ENCODE results near the gene SP6.

SP6 gene

DNA sequence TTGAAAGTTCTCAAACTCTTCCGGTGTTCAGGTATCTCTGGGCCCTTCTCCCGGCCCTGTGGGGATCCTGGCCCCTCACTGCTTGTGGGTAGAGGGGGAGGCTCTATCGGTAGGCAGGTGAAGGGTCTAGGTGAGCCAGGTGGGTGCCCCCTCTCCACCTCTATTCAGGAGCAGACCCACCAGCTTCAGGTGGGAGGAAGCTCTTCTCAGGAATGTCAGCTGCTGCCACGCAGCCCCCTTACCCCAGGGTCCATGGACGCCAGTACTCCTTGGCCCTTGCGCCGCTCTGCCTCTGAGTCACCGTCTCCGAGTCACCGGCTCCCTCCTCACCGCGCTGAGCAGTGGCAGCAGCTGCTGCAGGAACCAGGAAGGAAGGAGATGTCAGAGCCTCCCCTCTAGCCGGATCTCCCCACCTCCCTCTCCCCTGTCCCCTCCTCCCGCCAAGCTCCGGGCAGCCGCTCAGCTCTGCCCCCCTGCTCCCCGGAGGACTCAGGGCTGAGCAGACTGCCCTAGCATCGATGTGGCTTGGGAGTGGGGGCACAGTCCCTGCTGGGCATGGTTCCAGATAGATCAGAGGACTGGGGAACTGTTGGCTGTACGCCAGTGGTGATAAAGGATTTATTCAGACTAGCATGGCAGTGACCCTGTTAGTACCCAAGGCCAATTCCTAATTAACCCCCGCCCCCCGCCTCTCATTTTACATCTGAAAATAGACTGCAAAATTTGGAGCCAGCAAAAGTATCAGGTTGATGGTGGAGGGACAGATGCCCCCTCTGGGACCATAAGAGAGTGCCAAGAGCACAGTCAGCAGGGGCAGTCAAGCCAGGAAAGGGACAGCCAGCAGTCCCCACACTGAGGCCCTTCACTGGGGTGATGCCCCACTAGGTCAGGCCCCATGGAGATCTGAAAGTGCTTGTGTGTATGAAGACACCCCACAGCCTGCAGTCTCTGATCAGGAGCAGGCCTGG is 29.3 kb downstream of the SP6 start, which contains the start of gene OSBPL7:
Gene OSBPL7 (minus strand): TSS at position 371 of the 968 bp plus-strand sequence. CDS start 1,516 bp downstream, outside the sequence.
- ChIA-PET POLR2A (no interaction called here), CTCF (interaction anchor here (0.8 to 2.9 kb wide), 10 partner anchors 9 to 158 kb away, joined by 3 to 20 read pairs (median 3); partner anchors contain the start of genes CDK5RAP3 and SCRN2)
- TF ChIP-seq, protein P1, sequence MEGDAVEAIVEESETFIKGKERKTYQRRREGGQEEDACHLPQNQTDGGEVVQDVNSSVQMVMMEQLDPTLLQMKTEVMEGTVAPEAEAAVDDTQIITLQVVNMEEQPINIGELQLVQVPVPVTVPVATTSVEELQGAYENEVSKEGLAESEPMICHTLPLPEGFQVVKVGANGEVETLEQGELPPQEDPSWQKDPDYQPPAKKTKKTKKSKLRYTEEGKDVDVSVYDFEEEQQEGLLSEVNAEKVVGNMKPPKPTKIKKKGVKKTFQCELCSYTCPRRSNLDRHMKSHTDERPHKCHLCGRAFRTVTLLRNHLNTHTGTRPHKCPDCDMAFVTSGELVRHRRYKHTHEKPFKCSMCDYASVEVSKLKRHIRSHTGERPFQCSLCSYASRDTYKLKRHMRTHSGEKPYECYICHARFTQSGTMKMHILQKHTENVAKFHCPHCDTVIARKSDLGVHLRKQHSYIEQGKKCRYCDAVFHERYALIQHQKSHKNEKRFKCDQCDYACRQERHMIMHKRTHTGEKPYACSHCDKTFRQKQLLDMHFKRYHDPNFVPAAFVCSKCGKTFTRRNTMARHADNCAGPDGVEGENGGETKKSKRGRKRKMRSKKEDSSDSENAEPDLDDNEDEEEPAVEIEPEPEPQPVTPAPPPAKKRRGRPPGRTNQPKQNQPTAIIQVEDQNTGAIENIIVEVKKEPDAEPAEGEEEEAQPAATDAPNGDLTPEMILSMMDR (IDR thresholded peaks at IDR 0.05; ENCODE audit: control extremely low read depth, extremely low read depth, low read depth, missing control alignments): peak; percentile 77
- DNase-seq (ENCODE audit: extremely low spot score): peak; percentile 91

DNA sequence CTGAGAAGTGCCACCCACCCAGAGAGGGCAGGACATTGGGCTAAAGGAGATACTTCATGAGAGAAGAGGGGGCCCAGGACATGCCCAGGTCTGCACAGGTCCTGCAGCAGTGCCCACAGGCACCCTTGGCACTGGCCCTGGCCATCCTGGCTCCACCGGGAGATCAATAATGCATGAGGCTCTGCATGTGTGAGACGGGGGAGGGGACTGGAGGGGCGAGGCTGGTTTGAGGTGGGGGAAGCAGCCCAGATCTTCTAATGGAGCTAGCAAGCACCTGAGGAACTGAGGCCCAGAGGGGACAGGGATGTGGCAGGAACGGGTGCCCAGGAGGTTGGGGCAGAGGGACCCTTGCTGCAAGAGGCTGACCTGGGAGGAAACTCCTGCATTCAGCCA is 29.9 kb downstream of the SP6 start:
- POLR2A ChIA-PET: no interaction called here
- no peak for DNase-seq (ENCODE audit: extremely low spot score)
- TF ChIP-seq, protein P1 (IDR thresholded peaks at IDR 0.05; ENCODE audit: control extremely low read depth, extremely low read depth, low read depth, missing control alignments): no peak
- CTCF ChIA-PET: interaction anchor here (0.8 to 2.9 kb wide), 6 partner anchors 19 to 158 kb away, joined by 3 to 20 read pairs (median 4); partner anchors contain the start of genes CDK5RAP3 and SCRN2

DNA sequence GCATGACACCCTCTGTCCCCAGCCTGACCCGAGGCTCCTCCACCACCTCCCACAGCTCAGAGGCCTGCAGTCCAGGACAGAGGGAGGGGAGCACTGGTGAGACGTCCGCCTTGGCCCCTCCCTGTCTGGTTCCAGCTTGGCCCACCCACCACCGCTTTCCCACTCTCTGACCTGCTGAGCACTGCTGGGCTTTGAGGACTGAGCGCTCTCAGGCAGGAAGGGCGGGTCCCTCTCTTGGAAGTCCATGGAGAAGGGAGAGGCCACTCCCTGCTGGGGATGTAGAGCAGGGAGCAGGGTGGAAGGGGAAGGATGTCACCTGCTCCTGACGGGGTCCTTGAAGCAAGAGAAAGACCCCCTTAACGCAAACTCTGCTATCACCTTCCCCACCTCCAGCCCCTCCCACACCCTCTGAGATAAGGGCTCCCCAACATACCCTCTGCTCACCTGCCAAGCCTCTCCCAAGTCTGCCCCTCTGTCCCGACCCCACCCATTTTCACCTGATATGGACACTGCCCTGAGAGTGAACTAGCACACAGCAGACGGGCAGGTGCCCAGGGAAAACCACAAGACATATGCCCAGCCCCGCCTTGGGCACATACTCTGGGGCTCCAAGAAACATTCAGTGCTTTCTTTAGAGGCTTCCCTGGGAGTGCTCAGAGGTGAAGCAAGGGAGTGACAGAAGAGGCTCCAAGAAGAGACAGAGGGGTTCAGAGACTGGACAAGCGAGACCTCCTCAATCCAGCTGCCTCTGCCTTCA is 30.8 kb downstream of the SP6 start:
- ChIA-PET POLR2A (interaction anchor here (0.6 kb wide), 1 partner anchor 593 kb away, joined by 4 read pairs; no protein-coding TSS in a partner anchor), CTCF (interaction anchor here (2.1 kb wide), 1 partner anchor 69 kb away, joined by 5 read pairs; no protein-coding TSS in a partner anchor)
- DNase-seq (ENCODE audit: extremely low spot score): no peak

DNA sequence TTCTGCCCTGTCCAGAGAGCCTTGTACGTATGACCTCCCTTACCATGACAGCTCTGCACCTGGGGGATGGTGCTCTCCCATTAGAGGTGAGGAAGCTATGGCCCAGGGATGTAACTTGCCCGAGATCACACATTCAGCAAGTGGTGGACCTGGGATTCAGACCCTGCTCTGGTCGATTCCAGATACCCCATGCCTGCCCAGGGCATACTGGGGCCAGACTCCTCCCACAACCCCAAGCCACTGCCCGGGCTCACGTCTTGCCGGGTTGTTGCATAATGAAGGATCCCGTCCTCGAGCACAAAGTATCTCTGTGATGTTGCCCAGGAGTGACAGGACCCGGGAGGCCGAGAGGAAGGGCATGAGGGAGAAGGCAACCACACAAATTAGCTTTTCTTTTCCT is 31.5 kb downstream of the SP6 start:
- CTCF ChIA-PET: interaction anchor here (2.1 kb wide), 1 partner anchor 70 kb away, joined by 5 read pairs; no protein-coding TSS in a partner anchor
- no peak for DNase-seq (ENCODE audit: extremely low spot score)
- TF ChIP-seq, protein P1 (IDR thresholded peaks at IDR 0.05; ENCODE audit: control extremely low read depth, extremely low read depth, low read depth, missing control alignments): no peak
- POLR2A ChIA-PET: interaction anchor here (0.6 kb wide), 1 partner anchor 594 kb away, joined by 4 read pairs; no protein-coding TSS in a partner anchor

More for the DNA sequence above, 30.8 kb downstream of the SP6 start:
- TF ChIP-seq, protein P1 (IDR thresholded peaks at IDR 0.05; ENCODE audit: control extremely low read depth, extremely low read depth, low read depth, missing control alignments): no peak

DNA sequence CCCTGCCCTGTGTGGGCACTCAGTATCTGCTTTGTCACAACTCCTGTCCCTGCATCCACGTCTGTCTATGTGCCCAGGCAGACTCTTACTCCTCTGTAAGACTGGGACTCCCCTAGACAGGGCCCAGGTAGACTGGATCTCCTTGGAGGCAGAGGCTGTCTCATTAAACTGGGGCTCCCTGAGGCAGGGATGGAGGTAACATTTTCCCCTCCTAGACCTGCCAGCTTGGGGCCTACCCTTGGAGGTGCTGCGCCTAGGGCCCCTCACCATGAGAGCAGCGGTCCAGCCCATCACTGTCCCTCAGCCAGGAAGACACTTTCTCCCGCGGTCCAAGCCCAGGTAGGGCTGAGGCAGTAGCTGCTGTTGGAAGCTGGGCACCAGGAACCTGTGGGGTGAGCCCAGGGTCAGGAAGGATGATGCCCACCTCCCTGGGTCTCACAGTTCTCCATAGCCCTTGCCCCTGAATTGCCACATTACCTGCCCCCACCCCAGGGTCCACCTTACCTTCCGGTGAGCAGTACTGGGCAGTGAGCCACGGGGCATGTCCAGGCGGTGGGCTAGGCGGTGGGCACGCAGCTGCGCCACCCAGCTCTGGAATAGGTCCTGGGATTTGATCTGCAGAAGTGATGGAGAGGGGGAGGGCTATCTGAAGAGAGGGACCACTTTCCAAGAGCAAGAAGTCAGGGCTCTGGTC is 32.8 kb downstream of the SP6 start:
- TF ChIP-seq, protein P1 (IDR thresholded peaks at IDR 0.05; ENCODE audit: control extremely low read depth, extremely low read depth, low read depth, missing control alignments): no peak
- ChIA-PET CTCF (interaction anchor here (2.1 kb wide), 1 partner anchor 71 kb away, joined by 5 read pairs; no protein-coding TSS in a partner anchor), POLR2A (no interaction called here)
- no peak for DNase-seq (ENCODE audit: extremely low spot score)

All from GM10248 (cell line).